HG03139 (cell line): ENCODE measurements around the gene BDH2.

Source experiments
- ATAC-seq: cut with Tn5 transposase; IDR thresholded peaks from one replicate; pipeline ENCODE4 v1.9.1; 2021; ENCODE audit not compliant: unreplicated experiment

The BDH2 gene

GRCh38 chr4:103085555-103086196 lies 14.0 kb downstream of the BDH2 start:
- ATAC-seq: no peak

GRCh38 chr4:103079621-103080020 lies 20.0 kb downstream of the BDH2 start:
- ATAC-seq: no peak

- peak; percentile 34 for ATAC-seq
Observed at GRCh38 chr4:103076747-103077347, 22.8 kb downstream of the BDH2 start, which contains the start of gene SLC9B2. TSS of gene SLC9B2 (minus strand) at chr4:103076761. CDS start at chr4:103067550, 9,211 bp downstream.

GRCh38 chr4:103075894-103076746 lies 23.5 kb downstream of the BDH2 start:
- ATAC-seq: peak; percentile 48

GRCh38 chr4:103075435-103075893 lies 24.2 kb downstream of the BDH2 start:
- ATAC-seq: no peak

GRCh38 chr4:103074744-103075434 lies 24.7 kb downstream of the BDH2 start:
- ATAC-seq: peak; percentile 36

GRCh38 chr4:103073792-103074438 lies 25.7 kb downstream of the BDH2 start:
- ATAC-seq: no peak

GRCh38 chr4:103067841-103068547 lies 31.6 kb downstream of the BDH2 start:
- no peak for ATAC-seq

- ATAC-seq: no peak
Observed at GRCh38 chr4:103060453-103061148, 39.0 kb downstream of the BDH2 start.

- ATAC-seq: no peak
Observed at GRCh38 chr4:103054030-103054429, 45.6 kb downstream of the BDH2 start.

GRCh38 chr4:103052779-103053178 lies 46.9 kb downstream of the BDH2 start:
- ATAC-seq: no peak

- ATAC-seq: no peak
Observed at GRCh38 chr4:103052145-103052544, 47.5 kb downstream of the BDH2 start.

- no peak for ATAC-seq
Observed at GRCh38 chr4:103050736-103051436, 48.7 kb downstream of the BDH2 start.

- peak; percentile 92 for ATAC-seq
Observed at GRCh38 chr4:103046416-103047290, 53.0 kb downstream of the BDH2 start.

- no peak for ATAC-seq
Observed at GRCh38 chr4:103044183-103044582, 55.5 kb downstream of the BDH2 start.

GRCh38 chr4:103036169-103036568 lies 63.5 kb downstream of the BDH2 start:
- ATAC-seq: no peak

- ATAC-seq: peak; percentile 83
Observed at GRCh38 chr4:103032574-103032973, 67.1 kb downstream of the BDH2 start.

GRCh38 chr4:103030791-103031190 lies 68.8 kb downstream of the BDH2 start:
- ATAC-seq: no peak
